Measurements from ENCODE around the gene PSME2.
A peak's percentile ranks its signal among the peaks of the same experiment; 100 is the strongest.

Gene PSME2

DNA sequence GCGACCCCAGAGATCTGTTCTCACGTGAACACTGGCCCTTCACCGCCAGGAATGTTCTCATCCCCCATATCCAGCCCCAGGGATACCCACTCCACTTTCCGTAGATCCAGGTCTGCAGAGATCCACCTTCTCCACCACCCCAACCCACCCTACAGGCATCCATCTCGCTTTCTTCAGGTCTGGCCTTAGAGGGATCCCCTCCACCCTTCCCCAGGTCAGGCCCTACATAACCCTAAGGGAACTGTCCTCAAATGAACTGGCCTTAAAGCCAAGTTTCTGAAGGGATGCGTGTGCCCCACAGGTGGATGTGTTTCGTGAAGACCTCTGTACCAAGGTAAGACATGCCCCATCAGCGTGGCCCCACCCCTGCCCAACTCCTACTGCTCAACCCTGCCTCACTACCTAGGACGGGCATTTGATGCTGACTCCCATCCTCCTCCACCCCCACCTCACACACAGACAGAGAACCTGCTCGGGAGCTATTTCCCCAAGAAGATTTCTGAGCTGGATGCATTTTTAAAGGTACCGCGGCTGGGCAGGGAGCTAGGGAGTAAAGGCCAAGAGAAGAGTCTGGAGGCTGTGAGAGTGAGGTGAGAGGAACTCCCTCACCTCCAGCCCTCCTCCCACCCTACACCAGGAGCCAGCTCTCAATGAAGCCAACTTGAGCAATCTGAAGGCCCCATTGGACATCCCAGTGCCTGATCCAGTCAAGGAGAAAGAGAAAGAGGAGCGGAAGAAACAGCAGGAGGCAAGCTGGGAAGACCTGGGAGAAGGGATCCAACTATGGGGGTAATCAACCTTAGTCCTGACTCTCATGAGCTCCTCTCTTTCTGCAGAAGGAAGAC lies 9.5 kb downstream of the PSME2 start:
- peak; percentile 17 for DNase-seq (ENCODE audit: low read depth)
- H3K4me3 ChIP-seq (ENCODE audit: low read depth, low read length), result peak overlapping the region; percentile 60
- TF ChIP-seq, protein P1, sequence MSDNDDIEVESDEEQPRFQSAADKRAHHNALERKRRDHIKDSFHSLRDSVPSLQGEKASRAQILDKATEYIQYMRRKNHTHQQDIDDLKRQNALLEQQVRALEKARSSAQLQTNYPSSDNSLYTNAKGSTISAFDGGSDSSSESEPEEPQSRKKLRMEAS (IDR thresholded peaks at IDR 0.05; ENCODE audit: low read depth, low read length), result no peak
- TF ChIP-seq POLR2A (IDR thresholded peaks at IDR 0.05; ENCODE audit: extremely low read depth, insufficient read length), result no peak
- no peak for TF ChIP-seq MYC (IDR thresholded peaks at IDR 0.05; ENCODE audit: low read depth, low read length)
- TF ChIP-seq, protein P2, sequence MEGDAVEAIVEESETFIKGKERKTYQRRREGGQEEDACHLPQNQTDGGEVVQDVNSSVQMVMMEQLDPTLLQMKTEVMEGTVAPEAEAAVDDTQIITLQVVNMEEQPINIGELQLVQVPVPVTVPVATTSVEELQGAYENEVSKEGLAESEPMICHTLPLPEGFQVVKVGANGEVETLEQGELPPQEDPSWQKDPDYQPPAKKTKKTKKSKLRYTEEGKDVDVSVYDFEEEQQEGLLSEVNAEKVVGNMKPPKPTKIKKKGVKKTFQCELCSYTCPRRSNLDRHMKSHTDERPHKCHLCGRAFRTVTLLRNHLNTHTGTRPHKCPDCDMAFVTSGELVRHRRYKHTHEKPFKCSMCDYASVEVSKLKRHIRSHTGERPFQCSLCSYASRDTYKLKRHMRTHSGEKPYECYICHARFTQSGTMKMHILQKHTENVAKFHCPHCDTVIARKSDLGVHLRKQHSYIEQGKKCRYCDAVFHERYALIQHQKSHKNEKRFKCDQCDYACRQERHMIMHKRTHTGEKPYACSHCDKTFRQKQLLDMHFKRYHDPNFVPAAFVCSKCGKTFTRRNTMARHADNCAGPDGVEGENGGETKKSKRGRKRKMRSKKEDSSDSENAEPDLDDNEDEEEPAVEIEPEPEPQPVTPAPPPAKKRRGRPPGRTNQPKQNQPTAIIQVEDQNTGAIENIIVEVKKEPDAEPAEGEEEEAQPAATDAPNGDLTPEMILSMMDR (IDR thresholded peaks at IDR 0.05; ENCODE audit: low read depth, low read length), result no peak

DNA sequence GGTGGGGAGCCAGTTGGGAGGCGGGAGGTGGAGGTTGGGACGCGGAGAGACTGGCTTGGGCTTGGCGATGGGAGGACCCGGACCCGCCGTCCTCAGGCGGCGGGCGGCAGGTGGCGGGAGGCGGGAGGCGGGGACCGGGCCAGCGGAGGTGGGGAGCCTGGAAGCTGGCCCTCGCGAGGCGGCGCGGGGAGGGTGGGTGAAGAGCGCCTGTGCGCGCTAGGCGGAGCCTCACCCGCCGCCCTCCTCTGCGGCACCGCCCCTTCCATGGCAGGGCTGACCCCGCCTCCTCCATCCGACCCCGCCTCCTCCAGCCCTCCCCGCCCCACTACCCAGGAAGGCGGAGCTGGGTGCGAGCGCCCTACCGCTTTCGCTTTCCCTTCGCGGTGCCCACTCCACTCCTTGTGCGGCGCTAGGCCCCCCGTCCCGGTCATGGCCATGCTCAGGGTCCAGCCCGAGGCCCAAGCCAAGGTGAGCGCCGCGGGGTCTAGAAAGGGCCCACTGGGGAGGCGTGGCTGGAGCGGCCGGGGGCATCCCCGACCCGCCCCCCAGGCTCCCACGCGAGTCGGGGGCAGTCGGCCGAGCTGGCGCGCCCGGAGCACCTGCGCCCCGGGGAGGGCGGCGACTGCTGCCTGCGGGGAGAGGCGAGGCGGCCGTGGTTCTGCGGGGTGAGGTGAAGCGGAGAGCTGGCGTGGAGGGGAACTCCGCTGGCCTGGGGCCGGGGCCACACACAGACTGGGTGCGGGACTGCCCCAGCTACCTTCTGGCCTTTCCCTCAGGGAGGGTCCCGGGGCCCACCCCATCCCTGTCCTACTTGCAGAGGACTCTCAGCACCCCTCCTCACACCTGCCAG lies 10.4 kb downstream of the PSME2 start, which contains the start of gene PSME1:
TSS of gene PSME1 (plus strand) at position 361 of the 850 bp plus-strand sequence. CDS start at position 430, 69 bp downstream.
- TF ChIP-seq, protein P2 (IDR thresholded peaks at IDR 0.05; ENCODE audit: low read depth, low read length), result no peak
- TF ChIP-seq MYC (IDR thresholded peaks at IDR 0.05; ENCODE audit: low read depth, low read length) (peak; percentile 42; the same call in 1 of the 2 replicates), POLR2A (IDR thresholded peaks at IDR 0.05; ENCODE audit: extremely low read depth, insufficient read length) (peak; percentile 76)
- TF ChIP-seq, protein P1 (IDR thresholded peaks at IDR 0.05; ENCODE audit: low read depth, low read length), result peak; percentile 33; the same call in 1 of the 2 replicates
- peak within 1 kb of the TSS; percentile 60 for H3K4me3 ChIP-seq (ENCODE audit: low read depth, low read length)
- peak; percentile 92 for DNase-seq (ENCODE audit: low read depth)

DNA sequence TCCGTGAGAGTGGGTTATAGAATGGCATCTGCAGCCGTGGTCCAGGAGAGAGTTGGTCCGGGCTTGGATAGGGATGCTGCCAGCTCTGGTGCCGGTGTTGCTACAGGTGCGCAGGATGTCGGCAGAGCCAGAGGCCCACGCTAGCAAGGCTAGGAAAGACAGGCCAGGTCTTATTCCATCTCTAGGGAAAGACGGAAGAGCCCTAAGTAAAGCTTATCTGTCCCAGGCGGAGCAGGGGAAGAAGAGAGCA lies 10.9 kb downstream of the PSME2 start:
- peak overlapping the region; percentile 49 for H3K4me3 ChIP-seq (ENCODE audit: low read depth, low read length)
- DNase-seq (ENCODE audit: low read depth), result no peak
- TF ChIP-seq MYC (IDR thresholded peaks at IDR 0.05; ENCODE audit: low read depth, low read length), result no peak
- TF ChIP-seq, protein P2 (IDR thresholded peaks at IDR 0.05; ENCODE audit: low read depth, low read length), result no peak
- no peak for TF ChIP-seq POLR2A (IDR thresholded peaks at IDR 0.05; ENCODE audit: extremely low read depth, insufficient read length)
- TF ChIP-seq, protein P1 (IDR thresholded peaks at IDR 0.05; ENCODE audit: low read depth, low read length), result no peak

DNA sequence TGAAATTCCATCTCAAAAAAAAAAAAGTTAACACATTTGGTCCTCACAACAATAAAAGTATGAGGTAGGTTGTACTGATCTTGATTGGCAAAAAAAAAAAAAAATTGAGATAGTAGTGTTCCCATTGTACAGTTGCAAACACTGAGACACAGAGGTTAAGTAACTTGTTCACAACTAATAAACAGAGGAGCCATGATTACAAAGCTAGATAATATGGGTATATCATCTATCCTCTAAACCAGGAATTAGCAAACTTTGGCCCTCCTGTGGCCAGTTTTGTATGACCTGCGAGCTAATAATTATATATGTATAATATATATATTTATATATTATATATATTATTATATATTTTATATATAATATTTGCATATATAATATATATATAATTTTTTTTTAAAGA lies 12.7 kb downstream of the PSME2 start:
- TF ChIP-seq, protein P1 (IDR thresholded peaks at IDR 0.05; ENCODE audit: low read depth, low read length), result no peak
- TF ChIP-seq POLR2A (IDR thresholded peaks at IDR 0.05; ENCODE audit: extremely low read depth, insufficient read length) (no peak), MYC (IDR thresholded peaks at IDR 0.05; ENCODE audit: low read depth, low read length) (no peak)
- TF ChIP-seq, protein P2 (IDR thresholded peaks at IDR 0.05; ENCODE audit: low read depth, low read length), result no peak
- no peak for DNase-seq (ENCODE audit: low read depth)
- H3K4me3 ChIP-seq (ENCODE audit: low read depth, low read length), result no peak overlapping the region

DNA sequence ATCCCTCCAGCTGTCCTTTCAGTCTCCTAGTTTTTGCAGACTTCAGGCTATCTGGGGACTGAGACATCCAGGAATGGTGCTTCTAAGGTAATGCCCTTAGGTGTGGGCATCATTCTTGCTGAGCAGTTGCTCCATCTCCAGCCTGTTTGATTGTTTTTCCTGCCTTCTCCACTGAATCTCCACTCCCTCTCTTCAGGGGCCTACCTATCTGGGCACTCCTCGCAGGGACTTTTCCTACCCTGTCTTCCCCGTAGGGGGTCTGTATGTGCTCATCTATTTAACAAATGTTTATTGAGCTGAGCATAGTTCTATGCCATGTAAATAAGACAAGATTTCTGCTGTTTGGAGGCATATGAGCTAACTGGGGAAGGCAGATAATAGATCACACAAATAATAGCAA lies 13.4 kb downstream of the PSME2 start:
- TF ChIP-seq, protein P1 (IDR thresholded peaks at IDR 0.05; ENCODE audit: low read depth, low read length), result no peak
- TF ChIP-seq POLR2A (IDR thresholded peaks at IDR 0.05; ENCODE audit: extremely low read depth, insufficient read length), result no peak
- no peak for TF ChIP-seq MYC (IDR thresholded peaks at IDR 0.05; ENCODE audit: low read depth, low read length)
- no peak overlapping the region for H3K4me3 ChIP-seq (ENCODE audit: low read depth, low read length)
- no peak for DNase-seq (ENCODE audit: low read depth)

Measured in NB4 (cell line).